Measurements from ENCODE around the gene TMEM130.

- no peak for TF ChIP-seq CTCF (IDR thresholded peaks at IDR 0.05; ENCODE audit: borderline replicate concordance, extremely low read depth, low read length, poor library complexity, severe bottlenecking)
- no peak for TF ChIP-seq EZH2 (IDR thresholded peaks at IDR 0.05; ENCODE audit: borderline replicate concordance, low read depth, low read length, severe bottlenecking)
Observed at GRCh38 chr7:98874942-98875341, 5.1 kb upstream of the TMEM130 start.

All from DND-41 (cell line).